Parathyroid adenoma (tissue), 2 donors: ENCODE measurements around the gene GPR155.

ENCODE experiments used
- H2AFZ ChIP-seq: fragments of 300-600 bp; sonication (generic); one replicate; pipeline ENCODE4 v1.7.0; 2017; ENCODE audit warnings: antibody characterized with exemption, mild to moderate bottlenecking
- H3K27ac ChIP-seq: fragments of 300-600 bp; sonication (generic); one replicate; pipeline ENCODE4 v1.7.0; 2017
- H3K27me3 ChIP-seq: fragments of 300-600 bp; sonication (generic); one replicate; pipeline ENCODE4 v1.7.0; 2017; ENCODE audit warnings: low read length; ENCODE audit not compliant: control insufficient read depth, insufficient read depth
- H3K36me3 ChIP-seq: fragments of 300-600 bp; sonication (generic); one replicate; pipeline ENCODE4 v1.7.0; 2017; ENCODE audit warnings: low read length; ENCODE audit not compliant: control insufficient read depth, insufficient read depth
- H3K4me1 ChIP-seq: fragments of 300-600 bp; sonication (generic); one replicate; pipeline ENCODE4 v1.7.0; 2017; ENCODE audit warnings: control low read depth
- H3K4me2 ChIP-seq: fragments of 300-600 bp; sonication (generic); one replicate; pipeline ENCODE4 v1.7.0; 2017; ENCODE audit warnings: low read length
- H3K4me3 ChIP-seq: fragments of 300-600 bp; sonication (generic); one replicate; pipeline ENCODE4 v1.7.0; 2017; ENCODE audit warnings: low read depth, low read length
- H3K79me2 ChIP-seq: fragments of 300-600 bp; sonication (generic); one replicate; pipeline ENCODE4 v1.7.0; 2017; ENCODE audit warnings: control low read depth
- H3K9ac ChIP-seq: fragments of 300-600 bp; sonication (generic); one replicate; pipeline ENCODE4 v1.7.0; 2017; ENCODE audit warnings: mild to moderate bottlenecking
- H3K9me3 ChIP-seq: fragments of 300-600 bp; sonication (generic); one replicate; pipeline ENCODE4 v1.7.0; 2017; ENCODE audit warnings: low read length; ENCODE audit not compliant: control insufficient read depth
- TF ChIP-seq, protein P1 (sequence below): fragments of 300-600 bp; sonication (generic); IDR thresholded peaks from one replicate; pipeline ENCODE4 v1.7.0; 2017; ENCODE audit warnings: antibody characterized with exemption, mild to moderate bottlenecking
- donor health status: primary hyperparathyroidism.

The GPR155 gene

DNA sequence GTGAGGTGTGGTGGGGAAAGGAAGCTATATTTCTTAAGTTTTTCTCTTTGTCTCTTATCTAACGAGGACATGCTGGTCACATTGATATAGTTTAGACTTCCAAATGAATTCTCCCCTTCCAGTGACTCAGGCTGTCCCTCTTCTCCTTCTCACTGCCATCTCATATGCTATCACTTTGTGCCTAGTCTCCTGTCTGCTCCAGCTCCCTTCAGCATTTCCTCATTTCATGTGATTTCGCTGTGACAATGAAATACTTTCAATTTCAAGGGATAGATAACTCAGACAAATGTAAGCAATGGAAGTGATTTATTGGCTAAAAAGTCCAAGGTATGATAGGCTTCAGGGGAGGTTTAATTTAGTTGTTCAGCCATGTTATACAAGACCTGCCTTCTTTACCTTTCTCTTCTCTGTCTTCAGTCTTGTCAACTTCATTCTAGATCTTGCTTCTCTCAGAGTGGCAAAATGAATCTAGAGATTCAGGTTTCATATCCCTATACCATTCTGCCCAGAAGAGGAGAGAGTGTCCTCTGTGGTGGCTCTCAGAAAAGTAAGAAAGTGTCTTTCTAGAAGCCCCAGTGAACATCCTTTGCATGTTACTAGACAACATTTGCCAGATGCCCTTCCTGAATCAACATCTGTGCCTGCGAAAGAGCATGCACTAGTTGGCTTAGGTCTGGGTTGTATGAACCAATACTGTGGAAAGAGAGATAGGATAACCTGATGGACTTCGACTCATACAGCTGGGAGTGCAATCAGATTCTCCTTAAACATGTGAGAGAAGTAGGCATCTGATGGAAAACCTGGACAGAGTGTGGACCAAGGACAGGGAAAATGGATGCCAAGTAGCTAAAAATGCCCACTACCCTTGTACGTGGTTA lies 29.9 kb upstream of the GPR155 start:
- Histone ChIP-seq H3K36me3 (no peaks in the 10 kb centered on the region), H3K4me1 (no peaks in the 10 kb centered on the region), H3K4me2 (no peak overlapping the region), H3K9me3 (no peaks in the 10 kb centered on the region), H3K4me3 (no peak overlapping the region), H3K27ac (no peak overlapping the region), H3K79me2 (no peaks in the 10 kb centered on the region), H3K9ac (no peak overlapping the region), H3K27me3 (no peaks in the 10 kb centered on the region), H2AFZ (no peak overlapping the region)
- TF ChIP-seq, protein P1, sequence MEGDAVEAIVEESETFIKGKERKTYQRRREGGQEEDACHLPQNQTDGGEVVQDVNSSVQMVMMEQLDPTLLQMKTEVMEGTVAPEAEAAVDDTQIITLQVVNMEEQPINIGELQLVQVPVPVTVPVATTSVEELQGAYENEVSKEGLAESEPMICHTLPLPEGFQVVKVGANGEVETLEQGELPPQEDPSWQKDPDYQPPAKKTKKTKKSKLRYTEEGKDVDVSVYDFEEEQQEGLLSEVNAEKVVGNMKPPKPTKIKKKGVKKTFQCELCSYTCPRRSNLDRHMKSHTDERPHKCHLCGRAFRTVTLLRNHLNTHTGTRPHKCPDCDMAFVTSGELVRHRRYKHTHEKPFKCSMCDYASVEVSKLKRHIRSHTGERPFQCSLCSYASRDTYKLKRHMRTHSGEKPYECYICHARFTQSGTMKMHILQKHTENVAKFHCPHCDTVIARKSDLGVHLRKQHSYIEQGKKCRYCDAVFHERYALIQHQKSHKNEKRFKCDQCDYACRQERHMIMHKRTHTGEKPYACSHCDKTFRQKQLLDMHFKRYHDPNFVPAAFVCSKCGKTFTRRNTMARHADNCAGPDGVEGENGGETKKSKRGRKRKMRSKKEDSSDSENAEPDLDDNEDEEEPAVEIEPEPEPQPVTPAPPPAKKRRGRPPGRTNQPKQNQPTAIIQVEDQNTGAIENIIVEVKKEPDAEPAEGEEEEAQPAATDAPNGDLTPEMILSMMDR = no peak

DNA sequence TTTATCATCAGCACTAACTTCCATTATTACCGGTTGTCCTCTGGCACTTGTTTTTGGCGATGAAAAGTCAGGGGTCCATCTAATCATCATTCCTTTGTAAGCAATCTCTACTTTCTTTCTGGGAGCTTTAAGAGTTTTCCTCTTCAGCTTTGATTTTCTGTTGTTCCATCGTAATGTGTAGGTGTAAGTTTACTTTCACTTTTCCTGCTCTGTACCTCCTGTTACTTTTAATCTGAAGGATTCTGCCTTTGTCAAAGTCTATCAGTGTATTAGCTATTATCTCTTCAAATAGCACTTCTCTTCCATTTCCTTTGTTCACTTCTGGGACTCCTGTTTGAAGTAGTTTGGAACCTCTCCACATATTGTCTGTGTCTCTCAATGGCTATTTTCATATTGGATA lies 25.5 kb upstream of the GPR155 start:
- Histone ChIP-seq H3K36me3 (no peaks in the 10 kb centered on the region), H3K27ac (no peak overlapping the region), H3K9ac (no peak overlapping the region), H3K4me2 (no peak overlapping the region), H3K4me3 (no peak overlapping the region), H3K4me1 (no peaks in the 10 kb centered on the region), H3K9me3 (no peaks in the 10 kb centered on the region), H3K79me2 (no peaks in the 10 kb centered on the region), H2AFZ (no peak overlapping the region), H3K27me3 (no peaks in the 10 kb centered on the region)
- TF ChIP-seq, protein P1 = no peak

DNA sequence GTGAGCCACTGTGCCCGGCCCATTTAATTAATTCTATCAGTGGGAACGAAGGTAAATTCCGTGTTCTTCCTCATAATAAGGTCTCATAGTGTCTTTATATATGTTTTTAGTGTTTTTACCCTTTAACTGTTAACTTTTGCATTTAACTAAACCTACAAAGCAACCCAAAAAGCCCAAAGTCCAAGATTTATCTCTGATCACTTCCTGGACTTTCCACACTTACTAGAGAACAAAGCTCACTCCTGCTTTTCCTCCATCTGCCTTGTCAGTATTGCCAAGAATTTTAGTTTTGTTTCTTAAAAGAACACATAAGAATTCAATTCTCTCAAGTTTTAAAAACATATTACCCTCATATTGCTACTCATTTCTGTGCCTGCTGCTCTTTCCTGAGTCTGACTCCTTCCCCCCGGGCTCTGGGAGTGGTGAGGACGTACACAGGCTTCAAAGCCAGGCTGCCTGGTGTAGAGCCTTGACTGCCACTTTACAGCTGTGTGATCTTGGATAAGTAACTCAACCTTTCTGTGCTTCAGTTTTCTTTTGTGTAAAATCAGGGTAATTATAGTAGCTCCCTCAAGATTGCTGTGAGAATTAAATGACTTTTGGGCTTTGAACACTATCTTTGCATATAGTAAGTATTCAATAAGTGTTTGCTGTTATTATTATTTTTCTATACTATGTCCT lies 24.9 kb upstream of the GPR155 start:
- Histone ChIP-seq H3K36me3 (no peaks in the 10 kb centered on the region), H3K4me3 (no peak overlapping the region), H3K4me1 (no peaks in the 10 kb centered on the region), H3K9me3 (no peaks in the 10 kb centered on the region), H3K9ac (no peak overlapping the region), H3K27me3 (no peaks in the 10 kb centered on the region), H3K79me2 (no peaks in the 10 kb centered on the region), H3K27ac (no peak overlapping the region), H2AFZ (no peak overlapping the region), H3K4me2 (no peak overlapping the region)
- TF ChIP-seq, protein P1 = no peak

DNA sequence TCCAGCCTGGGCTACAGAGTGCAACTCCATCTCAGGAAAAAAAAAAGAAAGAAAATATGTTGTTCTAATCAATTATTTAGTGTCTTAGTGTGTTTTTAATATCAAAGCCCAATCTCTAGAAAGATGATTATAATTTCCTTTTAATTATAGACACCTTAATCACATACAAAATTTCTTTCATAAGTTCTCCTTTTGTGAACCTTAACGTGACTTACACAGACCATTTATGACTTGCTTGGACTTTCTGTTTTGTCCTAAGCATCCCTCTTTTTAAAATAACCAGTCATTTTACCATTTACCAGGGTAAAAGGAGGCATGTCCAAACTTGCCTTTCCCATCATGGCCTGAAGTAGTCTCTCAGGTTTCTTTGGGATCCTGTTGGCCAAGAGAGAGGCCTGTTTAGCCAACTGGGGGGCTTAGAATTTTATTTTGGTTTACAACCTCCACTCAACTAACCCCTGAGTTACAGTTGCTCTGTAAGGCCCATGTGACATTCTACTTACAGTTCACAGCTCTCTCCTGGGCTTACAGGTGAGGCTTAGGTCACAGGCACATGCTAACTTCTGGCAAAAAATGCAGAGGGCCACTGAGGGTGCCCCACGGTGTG lies 23.9 kb upstream of the GPR155 start:
- H3K9me3 ChIP-seq = no peaks in the 10 kb centered on the region
- H2AFZ ChIP-seq = no peak overlapping the region
- H3K27me3 ChIP-seq = no peaks in the 10 kb centered on the region
- no peak overlapping the region for H3K9ac ChIP-seq
- H3K36me3 ChIP-seq = no peaks in the 10 kb centered on the region
- no peaks in the 10 kb centered on the region for H3K4me1 ChIP-seq
- no peaks in the 10 kb centered on the region for H3K79me2 ChIP-seq
- TF ChIP-seq, protein P1 = no peak
- H3K27ac ChIP-seq = no peak overlapping the region
- no peak overlapping the region for H3K4me3 ChIP-seq
- no peak overlapping the region for H3K4me2 ChIP-seq
